ENCODE measurements around the gene THAP7.
"Not testable (repeated sequence)": the region's sequence is repeated elsewhere in the genome, so short reads cannot be mapped to it uniquely, and the experiment has no call there.

Gene THAP7

GRCh38 chr22:20979940-20980453 is 21.9 kb downstream of the THAP7 start:
- no peak for DNase-seq (ENCODE audit: low read depth in 1 of 2, low spot score in 1 of 2)

GRCh38 chr22:20979243-20979809 is 22.6 kb downstream of the THAP7 start:
- DNase-seq (ENCODE audit: low read depth in 1 of 2, low spot score in 1 of 2), result peak; percentile 18 to 49

GRCh38 chr22:20978419-20978818 is 23.5 kb downstream of the THAP7 start:
- DNase-seq (ENCODE audit: low read depth in 1 of 2, low spot score in 1 of 2), result no peak

GRCh38 chr22:20977516-20978170 is 24.3 kb downstream of the THAP7 start:
- no peak for DNase-seq (ENCODE audit: low read depth in 1 of 2, low spot score in 1 of 2)

GRCh38 chr22:20977019-20977418 is 24.9 kb downstream of the THAP7 start:
- no peak for DNase-seq (ENCODE audit: low read depth in 1 of 2, low spot score in 1 of 2)

GRCh38 chr22:20976291-20976877 is 25.5 kb downstream of the THAP7 start:
- no peak for DNase-seq (ENCODE audit: low read depth in 1 of 2, low spot score in 1 of 2)

- no peak for DNase-seq (ENCODE audit: low read depth in 1 of 2, low spot score in 1 of 2)
These were observed 26.2 kb downstream of the THAP7 start for GRCh38 chr22:20975541-20976290.

GRCh38 chr22:20974336-20974955 is 27.5 kb downstream of the THAP7 start:
- no peak for DNase-seq (ENCODE audit: low read depth in 1 of 2, low spot score in 1 of 2)

GRCh38 chr22:20973634-20974286 is 28.2 kb downstream of the THAP7 start:
- no peak for DNase-seq (ENCODE audit: low read depth in 1 of 2, low spot score in 1 of 2)

GRCh38 chr22:20972933-20973577 is 28.9 kb downstream of the THAP7 start:
- DNase-seq (ENCODE audit: low read depth in 1 of 2, low spot score in 1 of 2), result no peak

GRCh38 chr22:20972014-20972694 is 29.8 kb downstream of the THAP7 start:
- DNase-seq (ENCODE audit: low read depth in 1 of 2, low spot score in 1 of 2), result not testable (repeated sequence)

- DNase-seq (ENCODE audit: low read depth in 1 of 2, low spot score in 1 of 2), result no peak
These were observed 30.8 kb downstream of the THAP7 start for GRCh38 chr22:20970939-20971657.

GRCh38 chr22:20968281-20968977 is 33.5 kb downstream of the THAP7 start:
- DNase-seq (ENCODE audit: low read depth in 1 of 2, low spot score in 1 of 2), result no peak

GRCh38 chr22:20967697-20968211 is 34.2 kb downstream of the THAP7 start:
- no peak for DNase-seq (ENCODE audit: low read depth in 1 of 2, low spot score in 1 of 2)

GRCh38 chr22:20966883-20967696 is 34.8 kb downstream of the THAP7 start, which contains the start of gene AIFM3:
Gene AIFM3, plus strand, starts transcription at chr22:20967255. Its CDS starts 690 bp downstream, at chr22:20967945.
- DNase-seq (ENCODE audit: low read depth in 1 of 2, low spot score in 1 of 2), result no peak

- DNase-seq (ENCODE audit: low read depth in 1 of 2, low spot score in 1 of 2), result no peak
These were observed 35.7 kb downstream of the THAP7 start for GRCh38 chr22:20965888-20966855.

All from stimulated activated CD4-positive, alpha-beta T cell treated with anti-CD3 and anti-CD28 coated beads, Interleukin-15, amount 100 ng/mL, for 1 hour (primary cell).